HCT116 (cell line): ENCODE measurements around the gene ADD3. TPM values are rescaled to one million over a fixed set of nuclear protein-coding genes. Genes with fewer than 3 reads are reported as not detected.

Experiments used
- ATAC-seq: fragments of 200-7000 bp; cut with Tn5 transposase; 2 replicates; pipeline ENCODE4 v1.9.1; 2020; ENCODE audit warnings: mild to moderate bottlenecking, moderate library complexity
- BruUV-seq: library from RNA; stranded (reverse); fragments of 400-500 nt; replicated peaks from 2 replicates; lab custom pipeline; 2021; lab: Mats Ljungman, UMichigan
- CTCF ChIA-PET: fragments of 300-600 bp; sonication (Branson Sonifier 250); formaldehyde crosslinking; loops from one replicate; lab custom pipeline; 2021; ENCODE audit warnings: antibody characterized with exemption; lab: Charles Lee
- POLR2A ChIA-PET: fragments of 300-600, 350-600 bp; sonication (Branson Sonifier 250); formaldehyde crosslinking; loops from one replicate; lab custom pipeline; 2021; ENCODE audit warnings: antibody characterized with exemption; lab: Charles Lee
- RAD21 ChIA-PET, 2 experiments: fragments of 300-600 bp; sonication (Branson Sonifier 250); formaldehyde crosslinking; loops; one replicate each; lab custom pipeline; 2023; ENCODE audit warnings: low total read pairs in 2 of 2; ENCODE audit not compliant: uncharacterized antibody in 2 of 2, unreplicated experiment in 2 of 2, low non-redundant PET in 1 of 2; lab: Charles Lee
- DNase-seq: peaks from one replicate; pipeline ENCODE4 v3.0.0-alpha.2; 2010; ENCODE audit warnings: low read depth, low spot score
- H2AFZ ChIP-seq: fragments of 200-600 bp; shearing (Covaris generic), sonication (generic); 2 replicates; pipeline ENCODE4 v1.6.1; 2017; ENCODE audit warnings: low read depth, mixed run types, mixed read lengths, antibody characterized with exemption, low read length; ENCODE audit not compliant: poor library complexity, severe bottlenecking
- H3K27ac ChIP-seq: 2 replicates; pipeline ENCODE4 v1.5.1; 2012; ENCODE audit warnings: low read depth, low read length
- H3K27me3 ChIP-seq: fragments of 200-600 bp; sonication (generic); 2 replicates; pipeline ENCODE4 v1.6.1; 2016; ENCODE audit warnings: mixed run types, low read length, mixed read lengths; ENCODE audit not compliant: insufficient read depth
- H3K36me3 ChIP-seq, 2 experiments: fragments of 200-500 bp in 1 of 2; fragments of 200-600 bp in 1 of 2; sonication (Bioruptor generic) in 1 of 2; sonication (generic) in 1 of 2; 2 replicates each; pipeline versions ENCODE4 v1.5.1 to v1.6.1; 2014 to 2016; ENCODE audit warnings: low read length in 2 of 2, inconsistent platforms in 1 of 2, mixed read lengths in 1 of 2, mixed run types in 1 of 2; ENCODE audit not compliant: insufficient read depth in 2 of 2, control insufficient read depth in 1 of 2
- H3K4me1 ChIP-seq, 2 experiments: fragments of 200-600 bp in 1 of 2; sonication (generic) in 1 of 2; 2 replicates each; pipeline versions ENCODE4 v1.5.1 to v1.6.1; 2012 to 2017; ENCODE audit warnings: low read length in 2 of 2, inconsistent platforms in 1 of 2, mild to moderate bottlenecking in 1 of 2, mixed read lengths in 1 of 2, mixed run types in 1 of 2, moderate library complexity in 1 of 2; ENCODE audit not compliant: insufficient read depth in 2 of 2, control insufficient read depth in 1 of 2
- H3K4me2 ChIP-seq: fragments of 200-600 bp; sonication (generic); 2 replicates; pipeline ENCODE4 v1.6.1; 2017; ENCODE audit warnings: mixed run types, low read length, mixed read lengths
- H3K4me3 ChIP-seq, 2 experiments: fragments of 200-600 bp in 1 of 2; sonication (generic) in 1 of 2; replicated peaks in 1 of 2; 2 replicates each; pipeline ENCODE4 v1.5.1; 2011 to 2016; ENCODE audit warnings: low read length in 2 of 2, control low read depth in 1 of 2, low read depth in 1 of 2, mild to moderate bottlenecking in 1 of 2, mixed read lengths in 1 of 2, mixed run types in 1 of 2
- H3K79me2 ChIP-seq: fragments of 200-600 bp; sonication (generic); 2 replicates; pipeline ENCODE4 v1.6.1; 2017; ENCODE audit warnings: mild to moderate bottlenecking, mixed run types, low read length, moderate library complexity, mixed read lengths; ENCODE audit not compliant: insufficient read depth
- H3K9ac ChIP-seq: fragments of 200-600 bp; sonication (generic); 2 replicates; pipeline ENCODE4 v1.6.1; 2016; ENCODE audit warnings: low read length, mixed read lengths
- H3K9me2 ChIP-seq: fragments of 200-600 bp; sonication (generic), shearing (Covaris generic); 2 replicates; pipeline ENCODE4 v1.6.1; 2017; ENCODE audit warnings: mixed run types, mild to moderate bottlenecking, moderate library complexity; ENCODE audit not compliant: insufficient read depth
- H3K9me3 ChIP-seq, 2 experiments: fragments of 200-500 bp in 1 of 2; fragments of 200-600 bp in 1 of 2; sonication (Bioruptor generic) in 1 of 2; sonication (generic) in 1 of 2; 2 replicates each; pipeline ENCODE4 v1.6.1; 2014 to 2017; ENCODE audit warnings: low read length in 2 of 2, mixed read lengths in 2 of 2, inconsistent platforms in 1 of 2, low read depth in 1 of 2, mild to moderate bottlenecking in 1 of 2, mixed run types in 1 of 2, moderate library complexity in 1 of 2; ENCODE audit not compliant: control insufficient read depth in 1 of 2, insufficient read depth in 1 of 2
- H4K20me1 ChIP-seq: fragments of 200-600 bp; sonication (generic), shearing (Covaris generic); 2 replicates; pipeline ENCODE4 v1.6.1; 2017; ENCODE audit warnings: mixed run types, mild to moderate bottlenecking, moderate library complexity; ENCODE audit not compliant: insufficient read depth
- CBX3 ChIP-seq: IDR thresholded peaks from 2 replicates; pipeline ENCODE4 v1.6.1; 2012; ENCODE audit warnings: low read depth
- CEBPB ChIP-seq: IDR thresholded peaks from 2 replicates; pipeline ENCODE4 v1.6.1; 2012; ENCODE audit warnings: low read depth
- ELF1 ChIP-seq: IDR thresholded peaks from 2 replicates; pipeline ENCODE4 v1.6.1; 2012; ENCODE audit warnings: low read depth, borderline replicate concordance
- EZH2 ChIP-seq: fragments of 200-600 bp; sonication (generic); IDR thresholded peaks from 2 replicates; pipeline ENCODE4 v1.6.1; 2017; ENCODE audit warnings: antibody characterized with exemption, mixed run types
- EZH2phosphoT487 ChIP-seq: fragments of 200-600 bp; IDR thresholded peaks from 2 replicates; pipeline ENCODE4 v1.6.1; 2018; ENCODE audit warnings: antibody characterized with exemption, borderline replicate concordance
- JUND ChIP-seq: IDR thresholded peaks from 2 replicates; pipeline ENCODE4 v1.6.1; 2012
- MAX ChIP-seq: IDR thresholded peaks from 2 replicates; pipeline ENCODE4 v1.6.1; 2012
- POLR2AphosphoS5 ChIP-seq: IDR thresholded peaks from 2 replicates; pipeline ENCODE4 v1.6.1; 2011; ENCODE audit warnings: mild to moderate bottlenecking, low read depth, low read length, moderate library complexity
- REST ChIP-seq: IDR thresholded peaks from 2 replicates; pipeline ENCODE4 v1.6.1; 2012; ENCODE audit warnings: low read depth
- SIN3A ChIP-seq: IDR thresholded peaks from 2 replicates; pipeline ENCODE4 v1.6.1; 2012; ENCODE audit warnings: low read depth
- TCF7L2 ChIP-seq: IDR thresholded peaks from 2 replicates; pipeline ENCODE4 v1.7.0; 2011; ENCODE audit warnings: borderline replicate concordance, inconsistent platforms; ENCODE audit not compliant: insufficient read depth, insufficient read length; ENCODE audit errors: extremely low read depth
- intact Hi-C: fragments of 100-400 bp; cut with micrococcal nuclease; formaldehyde crosslinking; loops from 2 replicates; pipeline ENCODE4 v1.10.0; 2022
- total RNA-seq: library from RNA; stranded (reverse); gene quantifications from one replicate; pipeline ENCODE4 v1.2.1, GENCODE V29; 2021; ENCODE audit not compliant: unreplicated experiment

Gene ADD3
- total RNA-seq, 1 experiment from 2014 or later = 41.1 TPM

- Histone ChIP-seq H3K27ac (no peak overlapping the region), H3K36me3 (no peaks in the 10 kb centered on the region), H3K4me3 (no peak overlapping the region), H2AFZ (no peak overlapping the region), H3K9me3 (no peaks in the 10 kb centered on the region), H3K27me3 (no peaks in the 10 kb centered on the region), H4K20me1 (no peaks in the 10 kb centered on the region), H3K9me2 (no peaks in the 10 kb centered on the region), H3K4me1 (peaks cover 0 to 4% of the 10 kb centered on the region in 2 experiments; a peak in 1 of 4 replicates), H3K79me2 (no peaks in the 10 kb centered on the region), H3K4me2 (no peak overlapping the region), H3K9ac (no peak overlapping the region)
- ChIA-PET RAD21 (no interaction called here), CTCF (no interaction called here), POLR2A (no interaction called here)
- no TSS peak for BruUV-seq
- ATAC-seq = no peak
- intact Hi-C loops = no loop called here
- no peak for DNase-seq
- TF ChIP-seq POLR2AphosphoS5 = no peak
Measured at GRCh38 chr10:110149259-110149658, 141.5 kb downstream of the ADD3 start.

- RAD21 ChIA-PET = no interaction called here
- Histone ChIP-seq H3K9ac (no peak overlapping the region), H3K4me3 (no peak overlapping the region), H4K20me1 (no peaks in the 10 kb centered on the region), H3K9me3 (no peaks in the 10 kb centered on the region), H3K27me3 (no peaks in the 10 kb centered on the region), H3K36me3 (no peaks in the 10 kb centered on the region), H3K79me2 (no peaks in the 10 kb centered on the region), H3K4me1 (peaks cover 0 to 4% of the 10 kb centered on the region in 2 experiments; a peak in 1 of 4 replicates), H3K9me2 (no peaks in the 10 kb centered on the region), H3K27ac (no peak overlapping the region), H2AFZ (no peak overlapping the region), H3K4me2 (no peak overlapping the region)
- CTCF ChIA-PET = no interaction called here
- intact Hi-C loops = no loop called here
- no peak for ATAC-seq
- POLR2A ChIA-PET = no interaction called here
- TF ChIP-seq EZH2 = no peak
- TF ChIP-seq MAX = no peak
- TF ChIP-seq CEBPB = no peak
- TF ChIP-seq EZH2phosphoT487 = no peak
- TF ChIP-seq CBX3 = no peak
- TF ChIP-seq REST = no peak
- no peak for TF ChIP-seq TCF7L2
- no peak for TF ChIP-seq SIN3A
- no peak for TF ChIP-seq JUND
- no peak for TF ChIP-seq ELF1
- BruUV-seq = no TSS peak
- no peak for DNase-seq
Measured at GRCh38 chr10:110150046-110150445, 142.3 kb downstream of the ADD3 start.
